ENCODE data around the gene SLC16A10.

DNA sequence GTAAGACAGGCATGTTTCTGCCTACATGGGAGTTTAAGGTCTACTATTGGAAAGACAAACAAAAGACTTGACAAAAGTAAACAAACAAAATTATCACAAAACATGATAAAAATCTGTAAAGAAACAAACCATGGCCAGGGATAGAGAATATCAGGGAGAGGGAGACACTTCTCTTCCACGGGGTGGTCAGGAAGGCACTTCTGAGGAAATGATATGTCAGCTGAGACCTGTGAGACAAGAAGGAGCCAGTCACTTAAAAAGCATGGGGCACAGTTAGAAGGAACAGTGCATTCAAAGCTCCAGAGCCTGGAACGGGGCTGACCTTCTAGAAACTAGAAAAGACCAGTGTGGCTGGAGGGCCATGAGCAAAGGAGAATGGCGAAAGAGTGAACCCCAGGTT, 35.1 kb upstream of the SLC16A10 start:
- TF ChIP-seq POLR2A (IDR thresholded peaks at IDR 0.05; ENCODE audit: low read depth, low read length) (no peak), POLR2AphosphoS5 (IDR thresholded peaks at IDR 0.05; ENCODE audit: low read depth, low read length) (no peak), TAF1 (IDR thresholded peaks at IDR 0.05; ENCODE audit: low read depth, low read length) (no peak), PAX5 (IDR thresholded peaks at IDR 0.05; ENCODE audit: insufficient read depth, low read length, severe bottlenecking) (no peak)
